Uterus (tissue), 2 donors: Measurements from ENCODE around the gene MIDN.

Experiments used
- POLR2A ChIP-seq, 2 donors: fragments of 450-650 bp; IDR thresholded peaks; one replicate each; pipeline ENCODE4 v1.6.1; 2016; ENCODE audit warnings: antibody characterized with exemption in 2 of 2, mild to moderate bottlenecking in 1 of 2, moderate library complexity in 1 of 2
- TF ChIP-seq, protein P1 (sequence below), 4 experiments: fragments of 200-600 bp in 2 of 4; fragments of 450-650 bp in 2 of 4; sonication (generic) in 2 of 4; IDR thresholded peaks; one replicate each; pipeline ENCODE4 v1.5.1; 2016 to 2019; ENCODE audit warnings: antibody characterized with exemption in 4 of 4, mild to moderate bottlenecking in 2 of 4, moderate library complexity in 1 of 4

DNA sequence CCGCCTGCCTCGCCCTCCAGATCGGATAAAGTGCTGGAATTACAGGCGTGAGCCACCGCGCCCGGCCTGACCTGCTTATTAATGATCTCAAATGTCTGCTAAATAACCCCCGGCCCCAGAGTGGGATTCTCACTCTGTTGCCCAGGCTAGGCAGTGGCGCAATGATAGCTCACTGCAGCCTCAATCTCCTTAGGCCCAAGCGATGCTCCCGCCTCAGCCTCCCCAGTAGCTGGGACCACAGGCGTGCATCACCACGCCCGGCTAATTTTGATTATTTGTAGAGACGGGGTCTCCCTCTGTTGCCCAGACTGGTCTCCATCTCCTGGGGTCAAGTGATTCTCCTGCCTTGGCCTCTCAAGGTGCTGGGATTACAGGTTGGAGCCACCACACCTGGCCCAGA, 7.5 kb upstream of the MIDN start:
- TF ChIP-seq, protein P1, sequence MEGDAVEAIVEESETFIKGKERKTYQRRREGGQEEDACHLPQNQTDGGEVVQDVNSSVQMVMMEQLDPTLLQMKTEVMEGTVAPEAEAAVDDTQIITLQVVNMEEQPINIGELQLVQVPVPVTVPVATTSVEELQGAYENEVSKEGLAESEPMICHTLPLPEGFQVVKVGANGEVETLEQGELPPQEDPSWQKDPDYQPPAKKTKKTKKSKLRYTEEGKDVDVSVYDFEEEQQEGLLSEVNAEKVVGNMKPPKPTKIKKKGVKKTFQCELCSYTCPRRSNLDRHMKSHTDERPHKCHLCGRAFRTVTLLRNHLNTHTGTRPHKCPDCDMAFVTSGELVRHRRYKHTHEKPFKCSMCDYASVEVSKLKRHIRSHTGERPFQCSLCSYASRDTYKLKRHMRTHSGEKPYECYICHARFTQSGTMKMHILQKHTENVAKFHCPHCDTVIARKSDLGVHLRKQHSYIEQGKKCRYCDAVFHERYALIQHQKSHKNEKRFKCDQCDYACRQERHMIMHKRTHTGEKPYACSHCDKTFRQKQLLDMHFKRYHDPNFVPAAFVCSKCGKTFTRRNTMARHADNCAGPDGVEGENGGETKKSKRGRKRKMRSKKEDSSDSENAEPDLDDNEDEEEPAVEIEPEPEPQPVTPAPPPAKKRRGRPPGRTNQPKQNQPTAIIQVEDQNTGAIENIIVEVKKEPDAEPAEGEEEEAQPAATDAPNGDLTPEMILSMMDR (IDR thresholded peaks at IDR 0.05) = no peak
- no peak for TF ChIP-seq POLR2A (IDR thresholded peaks at IDR 0.05)
